ENCODE results near the gene NETO1.

Gene NETO1

GRCh38 chr18:72846736-72847533, 20.9 kb downstream of the NETO1 start:
- Histone ChIP-seq H3K27ac (ENCODE audit: insufficient read depth, low read depth, low read length, poor library complexity, severe bottlenecking) (no peak overlapping the region), H3K4me1 (ENCODE audit: control insufficient read depth, insufficient read depth, low read length) (no peaks in the 10 kb centered on the region), H3K4me3 (ENCODE audit: insufficient read depth, low read depth, low read length) (no peak overlapping the region), H3K27me3 (ENCODE audit: control insufficient read depth, insufficient read depth, low read length, poor library complexity, severe bottlenecking) (no peaks in the 10 kb centered on the region), H3K36me3 (ENCODE audit: control insufficient read depth, insufficient read depth, low read length) (no peaks in the 10 kb centered on the region), H3K9me3 (ENCODE audit: control insufficient read depth, low read length) (no peaks in the 10 kb centered on the region)
- 82 to 84% methylated on average over 6 to 7 of the region's 7 CpGs for WGBS, 2 experiments

GRCh38 chr18:72843743-72844142, 24.0 kb downstream of the NETO1 start:
- Histone ChIP-seq H3K27ac (ENCODE audit: insufficient read depth, low read depth, low read length, poor library complexity, severe bottlenecking) (no peak overlapping the region), H3K36me3 (ENCODE audit: control insufficient read depth, insufficient read depth, low read length) (no peaks in the 10 kb centered on the region), H3K4me1 (ENCODE audit: control insufficient read depth, insufficient read depth, low read length) (no peaks in the 10 kb centered on the region), H3K27me3 (ENCODE audit: control insufficient read depth, insufficient read depth, low read length, poor library complexity, severe bottlenecking) (no peaks in the 10 kb centered on the region), H3K4me3 (ENCODE audit: insufficient read depth, low read depth, low read length) (no peak overlapping the region), H3K9me3 (ENCODE audit: control insufficient read depth, low read length) (no peaks in the 10 kb centered on the region)
- 91 to 93% methylated on average over 4 to 7 of the region's 8 CpGs for WGBS, 2 experiments

GRCh38 chr18:72840109-72840508, 27.7 kb downstream of the NETO1 start:
- Histone ChIP-seq H3K36me3 (ENCODE audit: control insufficient read depth, insufficient read depth, low read length) (no peaks in the 10 kb centered on the region), H3K4me1 (ENCODE audit: control insufficient read depth, insufficient read depth, low read length) (no peaks in the 10 kb centered on the region), H3K27me3 (ENCODE audit: control insufficient read depth, insufficient read depth, low read length, poor library complexity, severe bottlenecking) (no peaks in the 10 kb centered on the region), H3K4me3 (ENCODE audit: insufficient read depth, low read depth, low read length) (no peak overlapping the region), H3K27ac (ENCODE audit: insufficient read depth, low read depth, low read length, poor library complexity, severe bottlenecking) (no peak overlapping the region), H3K9me3 (ENCODE audit: control insufficient read depth, low read length) (no peaks in the 10 kb centered on the region)
- WGBS, 2 experiments, result 63 to 73% methylated on average over 3 of the region's 4 CpGs

- no peak overlapping the region for H3K27ac ChIP-seq (ENCODE audit: insufficient read depth, low read depth, low read length, poor library complexity, severe bottlenecking)
- WGBS, 2 experiments, result 89 to 95% methylated on average over 1 to 2 of the region's 3 CpGs
- H3K4me1 ChIP-seq (ENCODE audit: control insufficient read depth, insufficient read depth, low read length), result no peaks in the 10 kb centered on the region
- H3K27me3 ChIP-seq (ENCODE audit: control insufficient read depth, insufficient read depth, low read length, poor library complexity, severe bottlenecking), result no peaks in the 10 kb centered on the region
- H3K4me3 ChIP-seq (ENCODE audit: insufficient read depth, low read depth, low read length), result no peak overlapping the region
- H3K9me3 ChIP-seq (ENCODE audit: control insufficient read depth, low read length), result no peaks in the 10 kb centered on the region
- H3K36me3 ChIP-seq (ENCODE audit: control insufficient read depth, insufficient read depth, low read length), result no peaks in the 10 kb centered on the region
These were observed 33.1 kb downstream of the NETO1 start for GRCh38 chr18:72834731-72835130.

GRCh38 chr18:72833471-72833870, 34.3 kb downstream of the NETO1 start:
- 84 to 90% methylated on average over 7 of the region's 7 CpGs for WGBS, 2 experiments
- Histone ChIP-seq H3K27me3 (ENCODE audit: control insufficient read depth, insufficient read depth, low read length, poor library complexity, severe bottlenecking) (no peaks in the 10 kb centered on the region), H3K4me3 (ENCODE audit: insufficient read depth, low read depth, low read length) (no peak overlapping the region), H3K4me1 (ENCODE audit: control insufficient read depth, insufficient read depth, low read length) (no peaks in the 10 kb centered on the region), H3K9me3 (ENCODE audit: control insufficient read depth, low read length) (no peaks in the 10 kb centered on the region), H3K36me3 (ENCODE audit: control insufficient read depth, insufficient read depth, low read length) (no peaks in the 10 kb centered on the region), H3K27ac (ENCODE audit: insufficient read depth, low read depth, low read length, poor library complexity, severe bottlenecking) (no peak overlapping the region)

GRCh38 chr18:72830109-72830508, 37.7 kb downstream of the NETO1 start:
- Histone ChIP-seq H3K36me3 (ENCODE audit: control insufficient read depth, insufficient read depth, low read length) (no peaks in the 10 kb centered on the region), H3K27me3 (ENCODE audit: control insufficient read depth, insufficient read depth, low read length, poor library complexity, severe bottlenecking) (no peaks in the 10 kb centered on the region), H3K4me3 (ENCODE audit: insufficient read depth, low read depth, low read length) (no peak overlapping the region), H3K9me3 (ENCODE audit: control insufficient read depth, low read length) (no peaks in the 10 kb centered on the region), H3K27ac (ENCODE audit: insufficient read depth, low read depth, low read length, poor library complexity, severe bottlenecking) (no peak overlapping the region), H3K4me1 (ENCODE audit: control insufficient read depth, insufficient read depth, low read length) (no peaks in the 10 kb centered on the region)
- 63 to 76% methylated on average over 10 of the region's 10 CpGs for WGBS, 2 experiments

GRCh38 chr18:72828601-72829000, 39.2 kb downstream of the NETO1 start:
- Histone ChIP-seq H3K9me3 (ENCODE audit: control insufficient read depth, low read length) (no peaks in the 10 kb centered on the region), H3K27me3 (ENCODE audit: control insufficient read depth, insufficient read depth, low read length, poor library complexity, severe bottlenecking) (no peaks in the 10 kb centered on the region), H3K27ac (ENCODE audit: insufficient read depth, low read depth, low read length, poor library complexity, severe bottlenecking) (no peak overlapping the region), H3K4me1 (ENCODE audit: control insufficient read depth, insufficient read depth, low read length) (no peaks in the 10 kb centered on the region), H3K36me3 (ENCODE audit: control insufficient read depth, insufficient read depth, low read length) (no peaks in the 10 kb centered on the region), H3K4me3 (ENCODE audit: insufficient read depth, low read depth, low read length) (no peak overlapping the region)
- WGBS, 2 experiments, result 97 to 100% methylated on average over 2 of the region's 2 CpGs

- no peak overlapping the region for H3K27ac ChIP-seq (ENCODE audit: insufficient read depth, low read depth, low read length, poor library complexity, severe bottlenecking)
- no peaks in the 10 kb centered on the region for H3K4me1 ChIP-seq (ENCODE audit: control insufficient read depth, insufficient read depth, low read length)
- WGBS, 2 experiments, result 82 to 85% methylated on average over 8 of the region's 9 CpGs
These were observed 41.1 kb downstream of the NETO1 start for GRCh38 chr18:72826736-72827135.

GRCh38 chr18:72823345-72823744, 44.4 kb downstream of the NETO1 start:
- no peaks in the 10 kb centered on the region for H3K4me1 ChIP-seq (ENCODE audit: control insufficient read depth, insufficient read depth, low read length)
- H3K4me3 ChIP-seq (ENCODE audit: insufficient read depth, low read depth, low read length), result no peak overlapping the region
- no peaks in the 10 kb centered on the region for H3K36me3 ChIP-seq (ENCODE audit: control insufficient read depth, insufficient read depth, low read length)
- H3K9me3 ChIP-seq (ENCODE audit: control insufficient read depth, low read length), result no peaks in the 10 kb centered on the region
- WGBS, 2 experiments, result 90 to 92% methylated on average over 8 of the region's 8 CpGs
- H3K27me3 ChIP-seq (ENCODE audit: control insufficient read depth, insufficient read depth, low read length, poor library complexity, severe bottlenecking), result no peaks in the 10 kb centered on the region
- H3K27ac ChIP-seq (ENCODE audit: insufficient read depth, low read depth, low read length, poor library complexity, severe bottlenecking), result no peak overlapping the region

More at GRCh38 chr18:72826736-72827135, 41.1 kb downstream of the NETO1 start:
- Histone ChIP-seq H3K36me3 (ENCODE audit: control insufficient read depth, insufficient read depth, low read length) (no peaks in the 10 kb centered on the region), H3K27me3 (ENCODE audit: control insufficient read depth, insufficient read depth, low read length, poor library complexity, severe bottlenecking) (no peaks in the 10 kb centered on the region), H3K9me3 (ENCODE audit: control insufficient read depth, low read length) (no peaks in the 10 kb centered on the region), H3K4me3 (ENCODE audit: insufficient read depth, low read depth, low read length) (no peak overlapping the region)

- Histone ChIP-seq H3K4me3 (ENCODE audit: insufficient read depth, low read depth, low read length) (no peak overlapping the region), H3K27ac (ENCODE audit: insufficient read depth, low read depth, low read length, poor library complexity, severe bottlenecking) (no peak overlapping the region), H3K36me3 (ENCODE audit: control insufficient read depth, insufficient read depth, low read length) (no peaks in the 10 kb centered on the region), H3K9me3 (ENCODE audit: control insufficient read depth, low read length) (no peaks in the 10 kb centered on the region), H3K4me1 (ENCODE audit: control insufficient read depth, insufficient read depth, low read length) (no peaks in the 10 kb centered on the region), H3K27me3 (ENCODE audit: control insufficient read depth, insufficient read depth, low read length, poor library complexity, severe bottlenecking) (no peaks in the 10 kb centered on the region)
- 92% methylated on average over 13 of the region's 13 CpGs for WGBS, 2 experiments
These were observed 45.6 kb downstream of the NETO1 start for GRCh38 chr18:72822202-72822601.

All from ectodermal cell (in vitro differentiated cells).